ENCODE results near the gene OGG1.

OGG1 gene

GRCh38 chr3:9787714-9788113 lies 38.0 kb downstream of the OGG1 start:
- no peak for DNase-seq

DNA sequence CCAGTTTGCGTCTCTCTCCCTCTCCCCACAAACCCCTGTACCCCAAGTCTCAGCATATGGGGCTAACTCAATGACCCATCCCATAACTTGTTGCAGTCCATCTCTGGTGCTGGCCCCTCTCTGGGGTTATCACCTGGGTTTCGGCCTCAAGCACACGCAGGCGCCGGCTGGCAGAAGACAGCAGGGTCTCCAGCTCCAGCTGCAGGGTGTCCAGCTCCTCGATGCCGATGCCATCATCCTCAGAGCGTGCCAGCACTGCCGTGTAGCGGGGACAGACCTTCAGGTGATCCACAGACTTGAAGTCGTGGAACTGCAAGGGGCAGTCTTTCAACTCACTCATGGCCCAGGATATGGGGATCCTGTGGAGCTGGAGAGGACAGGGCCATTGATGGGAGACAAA lies 41.4 kb downstream of the OGG1 start:
- no peak for DNase-seq

DNA sequence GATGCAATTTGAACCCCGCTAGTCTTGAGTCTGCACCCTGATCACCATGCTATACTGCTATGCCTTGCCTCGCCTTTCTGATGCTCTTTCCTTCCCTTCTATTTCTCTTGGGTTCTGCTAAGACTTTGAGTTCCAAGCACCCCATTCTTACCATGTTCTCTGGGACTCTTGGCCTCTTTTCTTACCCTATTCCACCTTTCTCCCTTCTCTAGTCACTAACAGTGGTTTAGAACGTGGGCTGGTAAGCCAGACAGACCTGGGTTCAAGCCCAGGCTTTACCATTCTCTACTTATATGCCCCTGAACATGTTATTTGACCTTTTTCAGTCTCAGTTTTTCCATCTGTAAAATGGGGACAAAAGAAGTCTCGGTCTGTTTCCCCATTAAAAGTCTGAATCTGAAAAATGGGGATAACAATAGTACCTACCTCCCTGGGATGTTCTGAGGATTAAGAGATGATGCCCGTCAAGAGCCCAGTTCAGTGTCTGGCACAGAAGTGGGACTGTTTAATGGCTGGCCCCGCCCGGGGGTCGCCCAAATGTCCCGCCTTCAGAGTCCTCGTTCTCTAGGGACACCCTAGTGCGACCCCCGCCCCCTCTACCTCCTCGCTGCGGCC lies 42.1 kb downstream of the OGG1 start:
- DNase-seq, result no peak

- peak; percentile 89 for DNase-seq
Observed at GRCh38 chr3:9792405-9793160, 42.8 kb downstream of the OGG1 start, which contains the start of the genes ARPC4 and TADA3. Gene ARPC4, plus strand, starts transcription at chr3:9793082. Its CDS starts 40 bp downstream, at chr3:9793122. Gene TADA3, minus strand, starts transcription at chr3:9792473. Its CDS starts 1,007 bp downstream, at chr3:9791466.

- DNase-seq, result peak; percentile 32
Observed at GRCh38 chr3:9793161-9793781, 43.5 kb downstream of the OGG1 start.

DNA sequence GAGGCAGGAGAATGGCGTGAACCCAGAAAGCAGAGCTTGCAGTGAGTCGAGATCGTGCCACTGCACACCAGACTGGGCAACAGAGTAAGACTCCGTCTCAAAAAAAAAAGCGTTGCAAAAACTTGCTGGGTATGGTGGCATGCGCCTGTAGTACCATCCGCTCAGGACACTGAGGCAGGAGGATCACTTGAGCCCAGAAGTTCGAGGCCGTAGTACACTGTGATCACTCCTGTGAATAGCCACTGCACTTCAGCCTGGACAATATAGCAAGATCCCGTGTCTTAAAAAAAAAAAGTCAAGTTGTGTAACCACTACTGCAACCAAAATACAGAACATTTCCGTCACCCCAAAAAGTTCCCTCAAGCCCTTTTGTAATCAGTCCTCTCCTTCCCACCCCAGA lies 44.6 kb downstream of the OGG1 start:
- DNase-seq, result no peak

DNA sequence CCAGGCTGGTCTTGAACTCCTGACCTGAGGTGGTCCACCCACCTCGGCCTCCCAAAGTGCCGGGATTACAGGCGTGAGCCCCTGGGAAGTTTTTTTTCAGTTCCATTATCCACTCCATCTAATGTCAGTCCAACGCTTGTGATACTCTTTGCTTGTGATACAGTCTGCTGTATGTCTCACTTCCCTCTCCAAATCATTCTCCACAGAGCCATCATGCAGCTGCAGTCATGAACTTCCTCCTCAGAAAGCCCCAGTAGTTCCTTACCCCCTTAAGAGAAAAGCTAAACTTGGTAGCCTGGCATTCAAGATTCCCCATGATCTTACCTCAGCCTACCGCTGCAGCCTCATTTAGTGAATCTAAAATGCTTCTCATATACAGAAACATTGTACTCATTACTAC lies 45.5 kb downstream of the OGG1 start:
- DNase-seq, result no peak

DNA sequence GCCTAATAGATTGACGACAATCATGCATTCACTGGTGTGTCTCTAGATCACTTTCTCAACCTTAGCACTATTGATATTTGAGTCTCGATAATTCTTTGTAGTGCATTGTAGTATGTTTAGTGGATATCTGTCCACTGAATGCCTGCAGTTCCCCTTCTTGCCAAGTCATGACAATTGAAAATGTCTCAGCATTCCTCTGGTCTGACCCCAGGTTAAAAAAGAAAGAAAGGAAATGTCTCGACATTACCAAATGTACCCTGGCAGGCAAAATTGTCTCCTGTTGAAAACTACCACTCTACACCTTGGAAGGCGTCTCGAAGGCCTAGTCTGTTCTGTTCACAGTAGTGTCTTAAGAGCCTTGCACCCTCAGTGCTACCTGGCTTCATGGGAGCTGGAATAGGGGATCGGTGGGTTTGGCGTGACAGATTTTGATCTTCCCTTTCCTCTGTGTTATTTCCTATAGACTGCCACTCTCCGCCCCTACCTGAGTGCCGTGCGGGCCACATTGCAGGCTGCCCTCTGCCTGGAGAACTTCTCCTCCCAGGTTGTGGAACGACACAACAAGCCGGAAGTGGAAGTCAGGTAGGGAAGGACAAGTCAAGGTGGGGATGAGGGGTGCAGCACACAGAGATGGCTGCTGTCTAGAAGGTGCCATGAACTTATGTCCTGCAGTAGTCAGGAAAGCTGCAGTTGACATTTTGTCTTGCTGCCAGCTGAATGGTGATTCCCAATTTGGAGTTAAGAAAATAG lies 47.6 kb downstream of the OGG1 start:
- no peak for DNase-seq

DNA sequence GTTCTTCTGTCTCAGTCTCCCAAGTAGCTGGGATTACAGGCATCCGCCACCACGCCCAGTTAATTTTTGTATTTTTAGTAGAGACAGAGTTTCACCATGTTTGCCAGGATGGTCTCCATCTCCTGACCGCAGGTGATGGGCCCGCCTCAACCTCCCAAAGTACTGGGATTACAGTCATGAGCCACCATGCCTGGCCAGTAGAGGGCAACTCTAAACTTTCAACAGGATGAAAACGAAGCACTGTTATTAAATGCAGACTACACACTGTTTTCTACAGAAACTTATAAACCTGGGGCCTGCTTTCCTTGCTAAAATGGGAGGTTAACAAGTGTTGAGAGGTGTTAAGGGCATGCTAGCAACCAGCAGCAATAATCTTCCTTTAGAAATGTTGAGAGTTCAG lies 50.8 kb downstream of the OGG1 start:
- no peak for DNase-seq

GRCh38 chr3:9803494-9803893 lies 53.7 kb downstream of the OGG1 start:
- DNase-seq, result no peak

GRCh38 chr3:9804996-9805395 lies 55.2 kb downstream of the OGG1 start:
- no peak for DNase-seq

DNA sequence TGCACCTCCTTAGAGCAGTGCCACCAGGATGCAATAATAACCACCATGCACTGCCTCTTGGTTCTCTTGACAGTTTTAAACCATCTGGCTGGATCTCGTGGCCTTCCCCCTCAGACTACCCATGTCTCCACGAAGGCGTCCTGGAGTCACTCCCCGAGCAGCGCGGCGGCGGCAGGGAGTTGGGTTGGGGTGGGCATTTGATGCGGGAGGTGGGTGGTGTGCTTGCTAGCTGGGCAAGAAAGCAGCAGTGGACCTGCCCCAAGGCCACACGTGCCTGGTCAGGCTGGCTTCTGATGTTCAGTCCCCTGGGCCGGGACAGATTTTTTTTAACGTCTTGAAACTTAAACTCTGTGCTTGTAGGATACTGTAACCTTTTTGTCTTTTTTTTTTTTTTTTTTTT lies 56.4 kb downstream of the OGG1 start:
- no peak for DNase-seq
